AG04450 (cell line): Measurements from ENCODE around the gene PAX8. TPM values are rescaled to one million over a fixed set of nuclear protein-coding genes. Genes with fewer than 3 reads are reported as not detected.

ENCODE experiments used
- CTCF ChIA-PET: fragments of 300-600, 350-600 bp; formaldehyde crosslinking; extraction: SDS; loops from one replicate; lab custom pipeline; 2022; ENCODE audit warnings: antibody characterized with exemption, inconsistent platforms; lab: Charles Lee
- POLR2A ChIA-PET: fragments of 350-600 bp; formaldehyde crosslinking; extraction: SDS; loops from one replicate; lab custom pipeline; 2021; ENCODE audit warnings: antibody characterized with exemption, inconsistent platforms; lab: Yijun Ruan, JAX
- DNase-seq: peaks from one replicate; pipeline ENCODE4 v3.0.0-alpha.2; 2011; ENCODE audit warnings: low read depth, low spot score
- H3K27ac ChIP-seq: one replicate; pipeline ENCODE4 v1.5.1; 2012; ENCODE audit warnings: low read depth, low read length, control low read depth
- H3K27me3 ChIP-seq: one replicate; pipeline ENCODE4 v1.6.0; 2012; ENCODE audit warnings: low read length; ENCODE audit not compliant: control insufficient read depth, insufficient read depth
- H3K4me3 ChIP-seq: 2 replicates; pipeline ENCODE4 v1.5.1; 2011; ENCODE audit warnings: mild to moderate bottlenecking, low read depth, low read length, control low read depth
- H3K9me3 ChIP-seq: 2 replicates; pipeline ENCODE4 v1.5.1; 2012; ENCODE audit warnings: low read length; ENCODE audit not compliant: control insufficient read depth, insufficient read depth
- polyA plus RNA-seq: library from polyadenylated mRNA; depleted of rRNA; stranded (reverse); fragments of >200 nt; gene quantifications from 2 replicates; pipeline ENCODE4 v1.2.3, GENCODE V29; 2011
- TF ChIP-seq, protein P1 (sequence below): IDR thresholded peaks from 2 replicates; pipeline ENCODE4 v1.5.1; 2011; ENCODE audit warnings: low read depth, low read length, control low read depth, inconsistent platforms

Gene PAX8
- polyA plus RNA-seq, 1 experiment: 1.2 TPM

DNA sequence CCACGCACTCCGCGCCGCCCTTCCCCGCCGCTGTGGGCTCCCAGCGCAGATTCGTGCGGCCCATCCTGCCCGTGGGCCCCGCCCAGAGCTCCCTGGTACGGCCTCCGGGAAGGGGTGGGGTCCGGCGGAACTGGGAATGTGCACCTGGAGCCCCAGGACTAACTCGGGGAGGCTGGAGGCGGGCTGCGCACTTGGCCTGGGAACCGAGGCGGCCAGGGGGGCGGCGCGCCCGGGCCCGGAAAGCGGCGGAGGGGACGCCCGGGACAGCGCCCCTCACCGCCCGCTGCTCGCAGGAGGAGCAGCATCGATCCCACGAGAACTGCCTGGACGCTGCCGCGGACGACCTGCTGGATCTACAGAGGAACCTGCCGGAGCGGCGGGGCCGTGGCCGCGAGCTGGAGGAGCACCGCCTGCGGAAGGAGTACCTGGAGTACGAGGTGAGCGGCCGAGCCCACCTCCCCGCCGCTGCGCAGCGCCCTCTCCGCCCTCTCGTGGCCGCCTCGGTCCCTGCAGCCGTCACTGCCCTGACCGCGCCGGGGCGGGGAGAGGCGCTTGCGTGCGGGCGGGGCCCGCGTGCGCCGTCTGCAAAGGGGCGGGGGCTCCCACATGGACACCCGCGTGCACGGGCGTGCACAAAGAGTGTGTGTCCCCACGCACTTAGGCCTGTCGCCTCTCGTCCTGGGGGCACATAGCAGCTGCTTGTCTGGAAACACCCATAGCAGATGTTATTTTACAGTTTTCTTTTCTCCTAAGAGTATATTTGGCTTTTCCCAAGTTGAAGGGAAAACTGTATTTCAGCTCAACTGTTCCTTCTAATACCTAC lies 79.7 kb downstream of the PAX8 start:
- CTCF ChIA-PET: interaction anchor here (0.6 to 12.1 kb wide), 43 partner anchors 9 to 450 kb away, joined by 3 to 200 read pairs (median 5); no protein-coding TSS in a partner anchor
- Histone ChIP-seq H3K27ac (no peak overlapping the region), H3K4me3 (peak overlapping the region; percentile 71), H3K27me3 (peaks cover 18% of the 10 kb centered on the region), H3K9me3 (no peaks in the 10 kb centered on the region; the same call in 1 of the 2 replicates)
- POLR2A ChIA-PET: interaction anchor here (0.8 kb wide), 1 partner anchor 59 kb away, joined by 3 read pairs; no protein-coding TSS in a partner anchor
- TF ChIP-seq, protein P1, sequence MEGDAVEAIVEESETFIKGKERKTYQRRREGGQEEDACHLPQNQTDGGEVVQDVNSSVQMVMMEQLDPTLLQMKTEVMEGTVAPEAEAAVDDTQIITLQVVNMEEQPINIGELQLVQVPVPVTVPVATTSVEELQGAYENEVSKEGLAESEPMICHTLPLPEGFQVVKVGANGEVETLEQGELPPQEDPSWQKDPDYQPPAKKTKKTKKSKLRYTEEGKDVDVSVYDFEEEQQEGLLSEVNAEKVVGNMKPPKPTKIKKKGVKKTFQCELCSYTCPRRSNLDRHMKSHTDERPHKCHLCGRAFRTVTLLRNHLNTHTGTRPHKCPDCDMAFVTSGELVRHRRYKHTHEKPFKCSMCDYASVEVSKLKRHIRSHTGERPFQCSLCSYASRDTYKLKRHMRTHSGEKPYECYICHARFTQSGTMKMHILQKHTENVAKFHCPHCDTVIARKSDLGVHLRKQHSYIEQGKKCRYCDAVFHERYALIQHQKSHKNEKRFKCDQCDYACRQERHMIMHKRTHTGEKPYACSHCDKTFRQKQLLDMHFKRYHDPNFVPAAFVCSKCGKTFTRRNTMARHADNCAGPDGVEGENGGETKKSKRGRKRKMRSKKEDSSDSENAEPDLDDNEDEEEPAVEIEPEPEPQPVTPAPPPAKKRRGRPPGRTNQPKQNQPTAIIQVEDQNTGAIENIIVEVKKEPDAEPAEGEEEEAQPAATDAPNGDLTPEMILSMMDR: peak; percentile 78
- DNase-seq: no peak

DNA sequence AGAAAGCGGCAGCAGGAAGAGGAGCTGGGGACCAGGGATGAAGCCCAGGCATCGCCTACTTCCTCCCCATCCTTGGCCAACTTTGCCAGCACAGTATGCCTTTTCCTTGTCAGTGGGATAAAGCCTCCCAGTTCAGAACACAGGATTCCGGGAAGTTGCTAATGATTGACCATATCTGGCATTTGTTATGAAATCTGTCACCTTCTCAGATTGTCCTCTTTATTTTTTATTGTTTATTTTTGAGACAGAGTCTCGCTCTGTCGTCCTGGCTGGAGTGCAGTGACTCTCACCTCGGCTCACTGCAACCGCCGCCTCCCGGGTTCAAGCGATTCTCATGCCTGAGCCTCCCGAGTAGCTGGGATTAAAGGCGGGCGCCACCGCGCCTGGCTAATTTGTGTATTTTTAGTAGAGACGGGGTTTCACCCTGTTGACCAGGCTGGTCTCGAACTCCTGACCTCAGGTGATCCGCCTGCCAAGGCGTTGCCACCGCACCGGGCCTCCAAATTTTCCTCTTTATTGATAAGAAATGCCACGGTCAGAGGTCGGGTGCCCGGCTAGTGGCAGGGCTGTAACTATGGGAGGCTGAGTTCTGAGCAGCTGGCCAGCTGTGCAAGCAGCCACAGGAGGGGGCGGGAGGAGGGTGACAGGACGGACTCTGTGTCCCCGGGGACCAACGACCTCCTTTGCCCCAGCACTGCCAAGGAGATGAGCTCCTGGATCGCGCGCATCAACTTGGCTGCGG lies 80.5 kb downstream of the PAX8 start:
- TF ChIP-seq, protein P1: no peak
- no peaks in the 10 kb centered on the region; the same call in 1 of the 2 replicates for H3K9me3 ChIP-seq
- peak overlapping the region; percentile 71 for H3K4me3 ChIP-seq
- peaks cover 20% of the 10 kb centered on the region for H3K27me3 ChIP-seq
- ChIA-PET CTCF (interaction anchor here (0.6 to 12.1 kb wide), 37 partner anchors 8 to 716 kb away, joined by 3 to 200 read pairs (median 5); no protein-coding TSS in a partner anchor), POLR2A (interaction anchor here (0.8 kb wide), 1 partner anchor 59 kb away, joined by 3 read pairs; no protein-coding TSS in a partner anchor)
- DNase-seq: no peak
- H3K27ac ChIP-seq: no peak overlapping the region

DNA sequence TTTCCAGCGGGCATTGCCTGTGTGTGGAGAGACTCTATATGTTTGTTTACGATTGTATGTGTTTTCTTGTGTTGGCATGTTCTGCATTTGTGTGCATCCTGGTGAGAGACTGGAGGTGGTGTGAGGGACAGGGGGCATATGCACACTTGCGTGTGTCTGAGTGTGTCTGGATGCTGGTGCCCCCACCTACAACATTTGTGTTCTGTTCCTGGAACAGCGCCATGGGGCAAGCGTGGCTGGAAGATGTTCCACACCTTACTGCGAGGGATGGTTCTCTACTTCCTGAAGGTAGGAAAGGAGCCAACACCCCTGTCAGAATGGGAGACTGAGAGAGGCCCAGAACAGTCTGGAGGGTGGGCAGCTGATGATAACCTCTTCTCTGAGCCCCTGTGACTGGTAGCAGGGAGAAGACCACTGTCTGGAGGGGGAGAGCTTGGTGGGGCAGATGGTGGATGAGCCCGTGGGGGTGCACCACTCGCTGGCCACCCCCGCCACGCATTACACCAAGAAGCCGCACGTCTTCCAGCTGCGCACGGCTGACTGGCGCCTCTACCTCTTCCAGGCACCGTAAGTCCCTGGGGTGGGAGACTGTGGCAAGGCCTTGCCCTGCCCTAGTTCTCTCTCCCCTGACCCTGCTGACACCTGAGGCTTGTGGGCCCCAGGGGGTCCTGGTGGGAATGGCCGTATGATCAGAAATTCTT lies 81.2 kb downstream of the PAX8 start:
- H3K27ac ChIP-seq: no peak overlapping the region
- CTCF ChIA-PET: interaction anchor here (0.6 to 12.1 kb wide), 8 partner anchors 12 to 717 kb away, joined by 3 to 200 read pairs (median 8); no protein-coding TSS in a partner anchor
- H3K9me3 ChIP-seq: no peaks in the 10 kb centered on the region; the same call in 1 of the 2 replicates
- peaks cover 21% of the 10 kb centered on the region for H3K27me3 ChIP-seq
- no peak for DNase-seq
- no peak overlapping the region for H3K4me3 ChIP-seq
- TF ChIP-seq, protein P1: no peak
- POLR2A ChIA-PET: no interaction called here

DNA sequence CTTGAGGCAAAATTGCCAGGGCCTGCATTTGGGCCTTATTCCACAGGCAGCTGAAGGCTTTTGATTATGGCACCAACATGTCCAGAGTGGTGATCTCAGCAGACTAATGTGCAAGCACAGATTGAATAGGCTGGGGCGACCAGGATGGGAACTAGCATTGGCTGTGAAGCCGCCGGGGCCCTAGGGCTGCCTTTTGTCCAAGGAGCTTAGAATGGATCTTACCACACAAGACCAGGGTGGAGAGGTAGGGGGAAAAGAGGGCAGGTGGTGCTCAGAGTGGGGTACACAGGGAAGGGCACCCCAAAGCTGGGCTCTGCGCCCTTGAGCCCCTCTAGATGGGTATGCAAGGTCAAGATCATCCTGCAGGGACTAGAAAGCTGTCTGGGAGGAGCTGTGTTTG lies 81.9 kb downstream of the PAX8 start:
- no peak for DNase-seq
- CTCF ChIA-PET: interaction anchor here (0.9 to 12.1 kb wide), 3 partner anchors 10 to 173 kb away, joined by 3 to 200 read pairs (median 4); no protein-coding TSS in a partner anchor

More for the DNA sequence above, 81.9 kb downstream of the PAX8 start:
- Histone ChIP-seq H3K9me3 (no peaks in the 10 kb centered on the region; the same call in 1 of the 2 replicates), H3K27ac (no peak overlapping the region), H3K4me3 (no peak overlapping the region), H3K27me3 (peaks cover 24% of the 10 kb centered on the region)
- POLR2A ChIA-PET: no interaction called here
- TF ChIP-seq, protein P1: no peak
